HG03135 (cell line): Measurements from ENCODE around the gene CNKSR3.

Source experiments
- ATAC-seq: cut with Tn5 transposase; IDR thresholded peaks from one replicate; pipeline ENCODE4 v1.9.1; 2021; ENCODE audit warnings: mild to moderate bottlenecking, moderate library complexity; ENCODE audit not compliant: unreplicated experiment

Gene CNKSR3

GRCh38 chr6:154428897-154429296, 81.6 kb downstream of the CNKSR3 start:
- ATAC-seq: no peak

- ATAC-seq: no peak
Observed at GRCh38 chr6:154427446-154427845, 83.0 kb downstream of the CNKSR3 start.

- no peak for ATAC-seq
Observed at GRCh38 chr6:154426997-154427396, 83.5 kb downstream of the CNKSR3 start.

GRCh38 chr6:154425034-154425433, 85.5 kb downstream of the CNKSR3 start:
- ATAC-seq: no peak

GRCh38 chr6:154414021-154414813, 96.3 kb downstream of the CNKSR3 start:
- ATAC-seq: peak; percentile 61

GRCh38 chr6:154412106-154412820, 98.2 kb downstream of the CNKSR3 start:
- no peak for ATAC-seq

GRCh38 chr6:154411076-154411475, 99.4 kb downstream of the CNKSR3 start:
- ATAC-seq: no peak

- ATAC-seq: no peak
Observed at GRCh38 chr6:154410619-154411072, 99.8 kb downstream of the CNKSR3 start.

GRCh38 chr6:154408891-154409500, 101.5 kb downstream of the CNKSR3 start:
- ATAC-seq: no peak

GRCh38 chr6:154407440-154407839, 103.0 kb downstream of the CNKSR3 start:
- ATAC-seq: no peak

- no peak for ATAC-seq
Observed at GRCh38 chr6:154406869-154407268, 103.6 kb downstream of the CNKSR3 start.

GRCh38 chr6:154406301-154406700, 104.2 kb downstream of the CNKSR3 start:
- ATAC-seq: no peak

GRCh38 chr6:154404791-154405400, 105.6 kb downstream of the CNKSR3 start:
- no peak for ATAC-seq

GRCh38 chr6:154403788-154404187, 106.7 kb downstream of the CNKSR3 start:
- no peak for ATAC-seq

- no peak for ATAC-seq
Observed at GRCh38 chr6:154402081-154402780, 108.3 kb downstream of the CNKSR3 start.

- ATAC-seq: no peak
Observed at GRCh38 chr6:154399097-154399496, 111.4 kb downstream of the CNKSR3 start.

GRCh38 chr6:154397491-154398195, 112.8 kb downstream of the CNKSR3 start:
- ATAC-seq: no peak

GRCh38 chr6:154395878-154396277, 114.6 kb downstream of the CNKSR3 start:
- no peak for ATAC-seq

- ATAC-seq: no peak
Observed at GRCh38 chr6:154395316-154395715, 115.2 kb downstream of the CNKSR3 start.

GRCh38 chr6:154394571-154394970, 115.9 kb downstream of the CNKSR3 start:
- no peak for ATAC-seq
